Nucleus accumbens (tissue), 56 donors: ENCODE results near the gene FIS1.
A peak's percentile ranks its signal among the peaks of the same experiment; 100 is the strongest.
"Not testable (repeated sequence)": the region's sequence is repeated elsewhere in the genome, so short reads cannot be mapped to it uniquely, and the experiment has no call there.

Source experiments
- DNase-seq, 56 donors: peaks; one replicate each; lab custom pipeline; 2025; lab: John Stamatoyannopoulos, UW

FIS1 gene

GRCh38 chr7:101264102-101264706, 19.3 kb upstream of the FIS1 start:
- DNase-seq: peak in 1 of 56 donors; percentile 2

DNA sequence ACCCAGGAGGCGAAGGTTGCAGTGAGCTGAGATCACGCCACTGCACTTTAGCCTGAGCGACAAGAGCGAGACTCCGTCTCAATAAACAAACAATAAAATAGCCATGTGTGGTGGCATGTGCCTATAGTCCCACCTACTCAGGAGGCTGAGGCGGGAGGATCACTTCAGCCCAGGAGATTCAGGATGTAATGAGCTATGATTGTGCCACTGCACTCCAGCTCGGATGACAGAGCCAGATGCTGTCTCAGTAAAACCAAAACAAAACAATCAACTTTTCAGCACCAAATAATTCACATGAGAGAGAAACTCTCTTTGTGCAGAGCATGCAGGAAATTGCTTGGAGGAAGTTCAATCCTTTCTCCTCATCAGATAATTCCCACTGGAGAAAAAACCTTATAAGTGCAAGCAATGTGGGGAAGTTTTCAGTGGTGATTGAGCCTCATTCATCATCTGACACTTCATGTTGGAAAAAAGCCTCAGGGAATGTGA, 13.4 kb upstream of the FIS1 start:
- DNase-seq: no peak

GRCh38 chr7:101255796-101256195, 10.9 kb upstream of the FIS1 start:
- DNase-seq: no peak

DNA sequence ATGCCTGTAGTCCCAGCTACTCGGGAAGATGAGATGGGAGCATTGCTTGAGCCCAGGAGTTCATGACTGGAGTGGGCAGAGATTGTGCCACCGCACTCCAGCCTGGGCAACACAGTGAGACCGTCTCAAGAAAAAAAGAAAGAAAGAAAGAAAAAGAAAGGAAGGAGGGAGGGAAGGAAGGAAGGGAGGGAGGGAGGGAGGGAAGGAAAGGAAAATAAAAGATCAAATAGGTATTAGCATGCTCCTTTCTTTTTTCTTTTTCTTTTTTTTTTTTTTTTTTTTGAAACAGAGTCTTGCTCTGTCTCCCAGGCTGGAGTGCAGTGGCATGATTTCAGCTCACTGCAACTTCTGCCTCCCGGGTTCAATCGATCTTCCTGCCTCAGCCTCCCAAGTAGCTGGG, 8.3 kb upstream of the FIS1 start:
- DNase-seq: not testable (repeated sequence)

GRCh38 chr7:101251871-101252659, 7.2 kb upstream of the FIS1 start:
- peak; percentile 56 to 98 (median 92) for DNase-seq

GRCh38 chr7:101250324-101250723, 5.4 kb upstream of the FIS1 start:
- DNase-seq: no peak

- DNase-seq: no peak
Observed at GRCh38 chr7:101248276-101248675, 3.4 kb upstream of the FIS1 start.

- DNase-seq: peak in 2 of 56 donors; percentile 40 to 51
Observed at GRCh38 chr7:101245147-101245668, 327 bp upstream of the FIS1 start.

- DNase-seq: peak in 8 of 56 donors; percentile 27 to 72 (median 38)
Observed at GRCh38 chr7:101243646-101244374, 1.1 kb downstream of the FIS1 start.

DNA sequence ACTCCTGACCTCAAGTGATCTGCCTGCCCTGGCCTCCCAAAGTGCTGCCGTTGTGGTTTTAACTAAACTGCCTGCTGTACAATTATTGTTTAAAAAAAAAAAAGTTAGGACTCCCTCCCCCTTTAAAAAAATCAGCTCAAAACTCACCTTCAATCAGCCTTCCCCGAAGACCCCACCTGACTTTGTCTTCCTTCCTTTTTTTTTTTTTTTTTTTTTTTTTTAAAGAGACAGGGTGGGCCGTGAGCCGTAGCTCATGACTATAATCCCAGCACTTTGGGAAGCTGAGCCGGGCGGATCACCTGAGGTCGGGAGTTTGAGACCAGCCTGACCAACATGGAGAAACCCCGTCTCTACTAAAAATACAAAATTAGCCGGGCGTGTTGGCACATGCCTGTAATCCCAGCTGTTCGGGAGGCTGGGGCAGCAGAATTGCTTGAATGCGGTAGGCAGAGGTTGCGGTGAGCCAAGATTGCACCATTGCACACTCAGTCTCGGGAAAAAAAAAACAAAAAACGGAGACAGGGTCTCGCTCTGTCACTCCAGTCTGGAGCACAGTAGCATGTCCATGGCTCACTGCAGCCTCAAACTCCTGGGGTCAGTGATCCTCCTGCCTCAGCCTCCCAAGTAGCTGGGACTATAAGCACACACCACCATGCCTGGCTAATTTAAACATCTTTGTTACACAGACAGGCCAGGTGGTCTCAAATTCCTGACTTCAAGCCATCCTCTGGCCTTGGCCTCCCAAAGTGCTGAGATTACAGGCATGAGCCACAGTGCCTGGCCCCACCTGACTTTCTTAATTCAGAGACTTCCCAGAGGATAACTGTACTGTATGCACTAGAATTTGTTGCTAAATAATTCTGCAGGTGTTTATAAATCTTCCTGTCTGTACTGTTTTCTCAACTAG, 3.2 kb downstream of the FIS1 start:
- DNase-seq: no peak

GRCh38 chr7:101241015-101241363, 3.9 kb downstream of the FIS1 start:
- no peak for DNase-seq

DNA sequence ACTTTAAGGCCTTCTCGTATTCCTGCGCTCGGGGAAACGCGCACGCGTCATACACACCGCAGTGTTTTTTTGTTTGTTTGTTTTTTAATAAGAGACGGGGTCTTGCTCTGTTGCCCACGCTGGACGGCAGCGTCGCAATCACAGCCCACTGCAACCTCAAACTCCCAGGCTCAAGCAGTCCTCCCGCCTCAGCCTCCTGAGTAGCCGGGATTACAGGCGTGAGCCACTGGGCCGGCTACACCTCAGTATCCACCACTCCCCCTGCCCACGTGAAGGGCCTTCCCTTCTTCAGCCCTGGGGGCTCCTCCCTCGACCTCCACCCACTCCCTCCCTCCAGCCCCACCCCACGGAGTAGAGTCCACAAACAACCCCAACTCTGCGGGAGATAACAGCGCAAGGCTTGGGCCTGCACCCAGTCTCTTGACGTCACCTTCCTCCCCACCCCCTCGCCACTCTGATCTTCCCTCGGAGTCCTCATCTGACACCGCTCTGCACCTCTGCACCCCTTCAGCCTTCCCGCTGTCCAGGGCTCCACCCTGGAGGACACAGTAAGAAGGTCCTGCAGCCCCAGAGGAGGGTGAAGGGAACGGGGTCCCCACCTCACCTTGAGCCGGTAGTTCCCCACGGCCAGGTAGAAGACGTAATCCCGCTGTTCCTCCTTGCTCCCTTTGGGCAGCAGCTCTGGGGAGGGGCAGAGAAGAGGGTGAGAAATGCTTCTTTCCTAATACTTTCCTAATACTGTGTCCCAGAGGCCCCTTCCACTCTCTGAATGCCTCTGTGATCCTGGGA, 4.5 kb downstream of the FIS1 start:
- no peak for DNase-seq

- no peak for DNase-seq
Observed at GRCh38 chr7:101239951-101240220, 5.0 kb downstream of the FIS1 start.

DNA sequence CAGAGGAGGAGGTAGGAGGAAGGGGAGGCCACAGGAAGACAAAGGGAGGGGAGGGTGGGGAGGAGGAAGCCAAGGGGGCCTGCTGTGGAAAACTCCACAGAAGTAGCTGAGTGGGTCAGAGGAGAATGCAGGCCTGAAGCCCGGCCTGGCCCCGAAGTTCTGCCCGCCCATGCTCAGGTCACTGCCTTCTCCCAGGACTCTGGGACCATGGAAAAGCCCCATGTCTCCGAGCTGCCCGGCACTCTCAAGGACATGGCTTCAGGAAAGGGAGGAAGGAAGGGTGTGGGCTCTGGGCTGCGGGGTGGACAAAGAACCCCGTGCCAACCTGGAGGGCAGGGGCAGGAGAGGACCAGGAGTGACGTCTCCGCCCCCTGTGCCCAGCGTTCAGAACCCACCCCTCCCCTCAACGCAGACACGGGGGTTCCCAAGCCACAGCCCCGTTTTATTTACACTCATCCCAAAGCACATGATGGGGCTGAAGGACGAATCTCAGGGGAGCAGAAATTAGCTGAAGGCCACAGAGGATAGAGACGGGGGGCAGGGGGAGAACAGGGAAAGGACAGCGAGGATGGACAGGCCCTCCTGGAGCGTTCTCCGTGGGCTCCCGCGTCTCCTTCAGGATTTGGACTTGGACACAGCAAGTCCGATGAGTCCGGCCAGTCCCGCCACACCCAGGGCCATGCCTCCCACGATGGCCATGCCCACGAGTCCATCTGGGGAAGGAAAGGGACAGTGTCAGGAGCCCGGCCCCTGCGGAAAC, 5.5 kb downstream of the FIS1 start:
- no peak for DNase-seq

- no peak for DNase-seq
Observed at GRCh38 chr7:101238226-101239182, 6.4 kb downstream of the FIS1 start.

DNA sequence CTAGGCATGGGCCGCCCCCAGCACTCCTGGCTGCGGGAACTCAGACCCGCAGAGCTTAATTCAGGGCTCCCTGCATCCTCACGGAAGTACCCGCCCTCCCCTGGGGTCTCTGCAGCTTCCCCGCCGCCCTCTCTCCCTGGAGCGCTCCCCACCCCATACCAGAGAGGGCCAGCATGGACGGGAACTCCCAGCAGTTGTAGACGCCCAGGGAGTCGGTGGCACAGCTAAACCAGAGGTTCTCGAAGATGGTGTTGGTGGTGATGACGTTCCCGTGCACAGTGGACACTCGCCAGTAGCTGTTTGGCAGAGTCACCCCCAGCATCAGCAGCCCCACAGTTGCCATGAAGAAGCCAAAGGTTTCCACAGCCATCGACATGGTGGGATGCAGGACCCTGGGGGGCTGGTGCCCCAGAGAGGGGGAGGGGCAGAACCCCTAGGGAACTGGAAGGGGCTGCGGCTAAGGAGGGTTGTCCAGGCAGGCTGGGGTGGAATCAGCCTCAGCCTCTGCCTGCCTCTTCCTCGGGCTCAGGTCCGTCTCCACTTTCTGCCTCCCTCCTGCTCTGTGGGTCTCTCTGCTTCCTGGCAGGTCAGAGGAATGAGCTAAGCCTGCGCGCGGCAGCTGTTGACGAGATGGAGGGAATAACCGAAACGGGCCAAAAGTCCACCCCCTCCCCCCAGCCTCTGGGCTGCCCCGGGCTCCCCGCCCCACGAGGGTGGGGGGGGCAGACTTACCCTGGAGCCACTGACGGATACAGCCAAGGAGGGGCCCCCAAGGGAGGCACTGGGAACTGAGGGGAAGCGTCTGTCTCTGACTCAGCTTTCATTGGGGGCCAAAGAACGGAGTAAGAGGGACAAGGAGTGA, 7.4 kb downstream of the FIS1 start, which contains the start of gene CLDN15:
TSS of gene CLDN15 (minus strand) at position 597 of the 862 bp plus-strand sequence. CDS start at position 376, 221 bp downstream.
- DNase-seq: peak in 6 of 56 donors; percentile 9 to 38 (median 24)
